ENCODE results near the gene CERT1. TPM values are rescaled to one million over a fixed set of nuclear protein-coding genes. Genes with fewer than 3 reads are reported as not detected.
"Not testable (repeated sequence)": the region's sequence is repeated elsewhere in the genome, so short reads cannot be mapped to it uniquely, and the experiment has no call there.

CERT1 gene
- 33.1 and 36.5 TPM in 2 replicates for total RNA-seq
- long read RNA-seq, transcript COL4A3BP-222 (17 exons, 3,154 nt), result major isoform, 56 of 95 reads
- long read RNA-seq, transcript COL4A3BP-204 (18 exons, 2,830 nt), result minor isoform, 9 of 95 reads
- long read RNA-seq, partial matches to known transcripts, result 10 of 95 reads
- long read RNA-seq, other reads (novel, unspliced or antisense), result 11 of 95 reads

GRCh38 chr5:75511435-75512382 lies at the start of gene CERT1, which contains the start of gene POLK:
Gene CERT1, minus strand, starts transcription at chr5:75511629. Its CDS starts 422 bp downstream, at chr5:75511207.
Gene POLK, plus strand, starts transcription at chr5:75511891.
- H3K4me1 Mint-ChIP-seq (ENCODE audit: unreplicated experiment), result peaks cover 44% of the 10 kb centered on the region
- H3K27ac Mint-ChIP-seq (ENCODE audit: unreplicated experiment), result peak within 1 kb of the TSS; percentile 98
- H3K27me3 Mint-ChIP-seq (ENCODE audit: unreplicated experiment), result no peaks in the 10 kb centered on the region
- peaks cover 5% of the 10 kb centered on the region for H3K9me3 Mint-ChIP-seq (ENCODE audit: unreplicated experiment)
- peaks cover 2% of the 10 kb centered on the region for H3K36me3 Mint-ChIP-seq (ENCODE audit: unreplicated experiment)
- DNase-seq (ENCODE audit: extremely low spot score, unreplicated experiment), result peak; percentile 99
- no peak for TF ChIP-seq CTCF (IDR thresholded peaks at IDR 0.05)
- H3K4me3 Mint-ChIP-seq (ENCODE audit: unreplicated experiment), result peak within 1 kb of the TSS; percentile 99

- not testable (repeated sequence) for H3K27ac Mint-ChIP-seq (ENCODE audit: unreplicated experiment); DNase-seq (ENCODE audit: extremely low spot score, unreplicated experiment); H3K27me3 Mint-ChIP-seq (ENCODE audit: unreplicated experiment); H3K4me3 Mint-ChIP-seq (ENCODE audit: unreplicated experiment)
- Mint-ChIP-seq H3K4me1 (ENCODE audit: unreplicated experiment) (peaks cover 21% of the 10 kb centered on the region), H3K36me3 (ENCODE audit: unreplicated experiment) (peaks cover 50% of the 10 kb centered on the region), H3K9me3 (ENCODE audit: unreplicated experiment) (peaks cover 40% of the 10 kb centered on the region)
Observed at GRCh38 chr5:75560655-75561054, 49.2 kb upstream of the CERT1 start.

- Mint-ChIP-seq H3K27ac (ENCODE audit: unreplicated experiment) (peak overlapping the region; percentile 52), H3K4me3 (ENCODE audit: unreplicated experiment) (no peak overlapping the region), H3K9me3 (ENCODE audit: unreplicated experiment) (peaks cover 32% of the 10 kb centered on the region), H3K4me1 (ENCODE audit: unreplicated experiment) (peaks cover 14% of the 10 kb centered on the region), H3K36me3 (ENCODE audit: unreplicated experiment) (peaks cover 50% of the 10 kb centered on the region), H3K27me3 (ENCODE audit: unreplicated experiment) (no peaks in the 10 kb centered on the region)
- no peak for DNase-seq (ENCODE audit: extremely low spot score, unreplicated experiment)
- no peak for TF ChIP-seq CTCF (IDR thresholded peaks at IDR 0.05)
Observed at GRCh38 chr5:75558981-75559632, 47.7 kb upstream of the CERT1 start.

GRCh38 chr5:75558221-75558620 lies 46.8 kb upstream of the CERT1 start:
- no peaks in the 10 kb centered on the region for H3K27me3 Mint-ChIP-seq (ENCODE audit: unreplicated experiment)

More at GRCh38 chr5:75558221-75558620, 46.8 kb upstream of the CERT1 start:
- TF ChIP-seq CTCF (IDR thresholded peaks at IDR 0.05), result no peak
- Mint-ChIP-seq H3K27ac (ENCODE audit: unreplicated experiment) (no peak overlapping the region), H3K36me3 (ENCODE audit: unreplicated experiment) (peaks cover 49% of the 10 kb centered on the region), H3K4me1 (ENCODE audit: unreplicated experiment) (peaks cover 14% of the 10 kb centered on the region), H3K4me3 (ENCODE audit: unreplicated experiment) (no peak overlapping the region), H3K9me3 (ENCODE audit: unreplicated experiment) (peaks cover 23% of the 10 kb centered on the region)
- DNase-seq (ENCODE audit: extremely low spot score, unreplicated experiment), result no peak

All from osteocyte (in vitro differentiated cells).